ENCODE measurements around the gene RTP3.

Gene RTP3

GRCh38 chr3:46469680-46470357 is 28.0 kb upstream of the RTP3 start:
- DNase-seq: no peak

GRCh38 chr3:46470831-46471230 is 26.9 kb upstream of the RTP3 start:
- DNase-seq: no peak

- DNase-seq: no peak
Measured at GRCh38 chr3:46471371-46471914, 26.3 kb upstream of the RTP3 start.

- DNase-seq: no peak
Measured at GRCh38 chr3:46472736-46473135, 25.0 kb upstream of the RTP3 start.

- no peak for DNase-seq
Measured at GRCh38 chr3:46477145-46477544, 20.6 kb upstream of the RTP3 start.

- DNase-seq: no peak
Measured at GRCh38 chr3:46477756-46478155, 20.0 kb upstream of the RTP3 start.

- no peak for DNase-seq
Measured at GRCh38 chr3:46478341-46478740, 19.4 kb upstream of the RTP3 start.

GRCh38 chr3:46479021-46479420 is 18.8 kb upstream of the RTP3 start:
- DNase-seq: no peak

- no peak for DNase-seq
Measured at GRCh38 chr3:46479696-46480095, 18.1 kb upstream of the RTP3 start.

GRCh38 chr3:46480491-46481195 is 17.1 kb upstream of the RTP3 start:
- DNase-seq: no peak

- DNase-seq: no peak
Measured at GRCh38 chr3:46481636-46482035, 16.1 kb upstream of the RTP3 start.

- no peak for DNase-seq
Measured at GRCh38 chr3:46482632-46483350, 15.0 kb upstream of the RTP3 start.

GRCh38 chr3:46483825-46484224 is 14.0 kb upstream of the RTP3 start:
- DNase-seq: no peak

GRCh38 chr3:46484388-46484787 is 13.4 kb upstream of the RTP3 start:
- no peak for DNase-seq

- DNase-seq: no peak
Measured at GRCh38 chr3:46484911-46485778, 12.6 kb upstream of the RTP3 start.

- DNase-seq: no peak
Measured at GRCh38 chr3:46485779-46486175, 12.0 kb upstream of the RTP3 start.

- DNase-seq: peak; percentile 97
Measured at GRCh38 chr3:46488735-46489361, 8.9 kb upstream of the RTP3 start.

GRCh38 chr3:46489381-46489780 is 8.4 kb upstream of the RTP3 start:
- DNase-seq: no peak

- DNase-seq: peak; percentile 34
Measured at GRCh38 chr3:46489875-46490274, 7.9 kb upstream of the RTP3 start.

- DNase-seq: no peak
Measured at GRCh38 chr3:46490338-46491084, 7.3 kb upstream of the RTP3 start.
